WTC11 (cell line): Measurements from ENCODE around the gene ATP5PB. TPM values are rescaled to one million over a fixed set of nuclear protein-coding genes. Genes with fewer than 3 reads are reported as not detected.

Source experiments
- ATAC-seq: fragments of 200-7000 bp; cut with Tn5 transposase; 2 replicates; pipeline ENCODE4 v1.10.0; 2021; ENCODE audit warnings: mild to moderate bottlenecking, moderate library complexity
- CTCF ChIA-PET: fragments of 300-600 bp; sonication (Branson Sonifier 250); formaldehyde crosslinking; loops from one replicate; lab custom pipeline; 2021; ENCODE audit warnings: antibody characterized with exemption; lab: Charles Lee
- POLR2A ChIA-PET: fragments of 350-600 bp; sonication (Branson Sonifier 250); formaldehyde crosslinking; loops from one replicate; lab custom pipeline; 2021; ENCODE audit warnings: antibody characterized with exemption; lab: Charles Lee
- DNase-seq: peaks from one replicate; pipeline ENCODE4 v3.0.0; 2021; ENCODE audit warnings: low spot score
- H3K27ac Mint-ChIP-seq: 2 replicates; pipeline ENCODE4 v1.8.0; 2021; ENCODE audit warnings: mixed read lengths
- H3K27me3 Mint-ChIP-seq: 2 replicates; pipeline ENCODE4 v1.8.0; 2021; ENCODE audit warnings: low read depth, mild to moderate bottlenecking, moderate library complexity, mixed read lengths
- H3K36me3 Mint-ChIP-seq: 2 replicates; pipeline ENCODE4 v1.8.0; 2021; ENCODE audit warnings: mixed read lengths
- H3K4me1 Mint-ChIP-seq: 2 replicates; pipeline ENCODE4 v1.8.0; 2022; ENCODE audit warnings: mixed read lengths
- H3K4me3 Mint-ChIP-seq: 2 replicates; pipeline ENCODE4 v1.8.0; 2021; ENCODE audit warnings: mild to moderate bottlenecking, moderate library complexity, mixed read lengths
- H3K9me3 Mint-ChIP-seq: 2 replicates; pipeline ENCODE4 v1.8.0; 2021; ENCODE audit warnings: mixed read lengths
- CBFB ChIP-seq: sonication (generic); formaldehyde crosslinking; IDR thresholded peaks from 2 replicates; pipeline ENCODE4 v1.8.1; 2022; ENCODE audit warnings: mild to moderate bottlenecking, low read depth, missing genetic modification reagents
- CDX4 ChIP-seq: fragments of 250-450 bp; sonication (Bioruptor Pico); IDR thresholded peaks from 2 replicates; pipeline ENCODE4 v1.9.0; 2021; ENCODE audit warnings: moderate library complexity, mild to moderate bottlenecking, inconsistent platforms, borderline replicate concordance
- CREM ChIP-seq: sonication (generic); formaldehyde crosslinking; IDR thresholded peaks from 2 replicates; pipeline ENCODE4 v1.8.1; 2022; ENCODE audit warnings: mild to moderate bottlenecking, missing genetic modification reagents, moderate library complexity
- FOXJ3 ChIP-seq: sonication (generic); formaldehyde crosslinking; IDR thresholded peaks from 2 replicates; pipeline ENCODE4 v1.9.0; 2021; ENCODE audit warnings: missing genetic modification reagents, mild to moderate bottlenecking, borderline replicate concordance
- FOXK1 ChIP-seq: sonication (generic); formaldehyde crosslinking; IDR thresholded peaks from 2 replicates; pipeline ENCODE4 v1.8.0; 2022; ENCODE audit warnings: mild to moderate bottlenecking, moderate library complexity, missing genetic modification reagents
- FOXP1 ChIP-seq: sonication (generic); formaldehyde crosslinking; IDR thresholded peaks from 2 replicates; pipeline ENCODE4 v1.8.0; 2022; ENCODE audit warnings: missing genetic modification reagents, mild to moderate bottlenecking, moderate library complexity, borderline replicate concordance
- GRHL2 ChIP-seq: fragments of 250-450 bp; sonication (Bioruptor Pico); IDR thresholded peaks from 2 replicates; pipeline ENCODE4 v1.8.0; 2022; ENCODE audit warnings: mild to moderate bottlenecking, moderate library complexity; ENCODE audit not compliant: insufficient replicate concordance, severe bottlenecking
- GTF2I ChIP-seq: fragments of 250-450 bp; sonication (Bioruptor Pico); conservative IDR thresholded peaks from 2 replicates; pipeline ENCODE4 v1.4.0; 2021; ENCODE audit warnings: mild to moderate bottlenecking
- HMGXB4 ChIP-seq: sonication (generic); formaldehyde crosslinking; IDR thresholded peaks from 2 replicates; pipeline ENCODE4 v1.8.1; 2023; ENCODE audit warnings: mild to moderate bottlenecking, moderate library complexity, missing genetic modification reagents
- KAT7 ChIP-seq: sonication (generic); formaldehyde crosslinking; IDR thresholded peaks from 2 replicates; pipeline ENCODE4 v1.8.1; 2023; ENCODE audit warnings: missing genetic modification reagents, mild to moderate bottlenecking, borderline replicate concordance
- PRRX2 ChIP-seq: fragments of 250-450 bp; sonication (Bioruptor Pico); IDR thresholded peaks from 2 replicates; pipeline ENCODE4 v1.8.0; 2021; ENCODE audit warnings: mild to moderate bottlenecking
- RELA ChIP-seq: sonication (generic); formaldehyde crosslinking; IDR thresholded peaks from 2 replicates; pipeline ENCODE4 v1.8.1; 2022; ENCODE audit warnings: missing genetic modification reagents, mild to moderate bottlenecking, borderline replicate concordance
- SMAD3 ChIP-seq: sonication (generic); formaldehyde crosslinking; IDR thresholded peaks from 2 replicates; pipeline ENCODE4 v1.8.0; 2022; ENCODE audit warnings: missing genetic modification reagents, mild to moderate bottlenecking, borderline replicate concordance
- USF2 ChIP-seq: sonication (generic); formaldehyde crosslinking; IDR thresholded peaks from 2 replicates; pipeline ENCODE4 v1.8.1; 2023; ENCODE audit warnings: mild to moderate bottlenecking, missing genetic modification reagents, moderate library complexity
- ZNF138 ChIP-seq: sonication (generic); formaldehyde crosslinking; conservative IDR thresholded peaks from 2 replicates; pipeline ENCODE4 v1.8.1; 2022; ENCODE audit warnings: mild to moderate bottlenecking, moderate library complexity, missing genetic modification reagents
- ZNF219 ChIP-seq: sonication (generic); formaldehyde crosslinking; IDR thresholded peaks from 2 replicates; pipeline ENCODE4 v1.8.0; 2023; ENCODE audit warnings: missing genetic modification reagents, mild to moderate bottlenecking, borderline replicate concordance
- ZNF281 ChIP-seq: sonication (generic); formaldehyde crosslinking; IDR thresholded peaks from 2 replicates; pipeline ENCODE4 v1.8.0; 2023; ENCODE audit warnings: mild to moderate bottlenecking, missing genetic modification reagents
- ZNF317 ChIP-seq: sonication (generic); formaldehyde crosslinking; IDR thresholded peaks from 2 replicates; pipeline ENCODE4 v1.8.1; 2023; ENCODE audit warnings: low read depth, mild to moderate bottlenecking, moderate library complexity, missing genetic modification reagents, borderline replicate concordance
- ZNF532 ChIP-seq: fragments of 250-450 bp; sonication (Bioruptor Pico); IDR thresholded peaks from 2 replicates; pipeline ENCODE4 v1.9.0; 2021; ENCODE audit warnings: mild to moderate bottlenecking, borderline replicate concordance
- total RNA-seq: library from RNA; stranded (reverse); gene quantifications from 3 replicates; pipeline ENCODE4 v1.2.3, GENCODE V29; 2021

Gene ATP5PB
- total RNA-seq, 1 experiment from 2014 or later: 284 TPM

- TF ChIP-seq GRHL2 (CRISPR knock-in tag): no peak
- no peak for TF ChIP-seq FOXK1 (CRISPR knock-in tag)
- no peak for TF ChIP-seq HMGXB4 (CRISPR knock-in tag)
- no peak for TF ChIP-seq USF2
These were observed 47.1 kb downstream of the ATP5PB start (continued) for GRCh38 chr1:111496398-111496797.

GRCh38 chr1:111497592-111497991 is 48.3 kb downstream of the ATP5PB start:
- POLR2A ChIA-PET: no interaction called here
- CTCF ChIA-PET: interaction anchor here (2.7 to 7.6 kb wide), 2 partner anchors 10 to 16 kb away, joined by 12 to 45 read pairs; no protein-coding TSS in a partner anchor

GRCh38 chr1:111499026-111499785 is 49.9 kb downstream of the ATP5PB start:
- Mint-ChIP-seq H3K4me3 (no peak overlapping the region), H3K36me3 (no peaks in the 10 kb centered on the region), H3K27ac (no peak overlapping the region), H3K27me3 (peaks cover 3% of the 10 kb centered on the region; the same call in 1 of the 2 replicates), H3K4me1 (no peaks in the 10 kb centered on the region), H3K9me3 (peaks cover 11% of the 10 kb centered on the region)
- ATAC-seq (no peak), DNase-seq (no peak)
- CTCF ChIA-PET: interaction anchor here (7.6 kb wide), 1 partner anchor 9 kb away, joined by 45 read pairs; no protein-coding TSS in a partner anchor
- TF ChIP-seq FOXJ3 (CRISPR knock-in tag) (no peak), SMAD3 (no peak)
- POLR2A ChIA-PET: interaction anchor here (1.4 kb wide), 1 partner anchor 9 kb away, joined by 3 read pairs; no protein-coding TSS in a partner anchor

More at GRCh38 chr1:111497592-111497991, 48.3 kb downstream of the ATP5PB start:
- TF ChIP-seq ZNF138 (no peak), FOXK1 (CRISPR knock-in tag) (no peak), ZNF219 (CRISPR knock-in tag) (no peak), FOXP1 (CRISPR knock-in tag) (no peak), GTF2I (CRISPR knock-in tag) (no peak), CDX4 (no peak), RELA (CRISPR knock-in tag) (no peak)
- TF ChIP-seq, all 79 proteins: peak for 0
- Mint-ChIP-seq H3K27ac (no peak overlapping the region), H3K27me3 (peaks cover 3% of the 10 kb centered on the region; the same call in 1 of the 2 replicates), H3K4me1 (peaks cover 6% of the 10 kb centered on the region), H3K36me3 (no peaks in the 10 kb centered on the region), H3K4me3 (no peak overlapping the region), H3K9me3 (peaks cover 21% of the 10 kb centered on the region)
- ATAC-seq (no peak), DNase-seq (no peak)

- no peaks in the 10 kb centered on the region for H3K36me3 Mint-ChIP-seq
- no peak overlapping the region for H3K4me3 Mint-ChIP-seq
- CTCF ChIA-PET: no interaction called here
- H3K27ac Mint-ChIP-seq: no peak overlapping the region
- POLR2A ChIA-PET: no interaction called here
- H3K27me3 Mint-ChIP-seq: peaks cover 3% of the 10 kb centered on the region; the same call in 1 of the 2 replicates
- H3K4me1 Mint-ChIP-seq: no peaks in the 10 kb centered on the region
- ATAC-seq: no peak
- DNase-seq: no peak
- H3K9me3 Mint-ChIP-seq: peaks cover 1% of the 10 kb centered on the region
- TF ChIP-seq CREM (no peak), PRRX2 (CRISPR knock-in tag) (no peak), FOXJ3 (CRISPR knock-in tag) (no peak), ZNF317 (CRISPR knock-in tag) (no peak), ZNF281 (CRISPR knock-in tag) (no peak), ZNF532 (no peak), KAT7 (CRISPR knock-in tag) (no peak), CBFB (CRISPR knock-in tag) (no peak)
These were observed 52.4 kb downstream of the ATP5PB start for GRCh38 chr1:111501645-111502044.
